ENCODE results near the gene P2RY12. TPM values are rescaled to one million over a fixed set of nuclear protein-coding genes. Genes with fewer than 3 reads are reported as not detected.

The P2RY12 gene
- total RNA-seq, 1 experiment from 2014 or later = not detected

DNA sequence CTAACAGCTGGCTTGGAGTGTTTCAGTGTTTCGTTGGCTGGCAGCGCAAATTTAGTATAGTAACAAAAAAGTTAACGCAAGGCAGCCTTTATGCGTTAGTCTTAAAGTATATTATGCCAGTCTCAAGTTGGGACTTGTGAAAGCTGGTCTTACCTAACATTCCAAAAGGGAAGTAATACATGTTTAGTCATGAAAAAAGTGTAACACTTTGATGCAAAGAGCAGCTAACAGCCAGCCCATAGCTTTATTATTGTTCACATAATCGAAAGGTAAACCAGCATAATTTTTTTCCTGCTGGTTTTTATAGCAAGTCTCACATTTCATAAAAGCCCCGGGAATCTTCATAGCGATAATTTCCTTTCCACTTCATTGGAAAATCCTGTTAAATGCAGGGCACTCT is 65.6 kb downstream of the P2RY12 start:
- Mint-ChIP-seq H3K4me1 (ENCODE audit: insufficient read depth, unreplicated experiment) (peaks cover 28% of the 10 kb centered on the region), H3K4me3 (ENCODE audit: unreplicated experiment) (peak overlapping the region; percentile 56), H3K27ac (ENCODE audit: low read depth, unreplicated experiment) (peak overlapping the region; percentile 76), H3K9me3 (ENCODE audit: unreplicated experiment) (no peaks in the 10 kb centered on the region), H3K27me3 (ENCODE audit: insufficient read depth, unreplicated experiment) (no peaks in the 10 kb centered on the region), H3K36me3 (ENCODE audit: insufficient read depth, unreplicated experiment) (peaks cover 5% of the 10 kb centered on the region)
- ChIA-PET CTCF (interaction anchor here (0.6 to 1.4 kb wide), 6 partner anchors 9 to 1029 kb away, joined by 3 to 11 read pairs (median 3); no protein-coding TSS in a partner anchor), POLR2A (interaction anchor here (0.6 to 7.2 kb wide), 12 partner anchors 9 to 963 kb away, joined by 3 to 341 read pairs (median 4); partner anchors contain the start of gene SIAH2)
- intact Hi-C loops (cut with micrococcal nuclease) = no loop called here
- no peak for TF ChIP-seq CTCF (IDR thresholded peaks at IDR 0.05; ENCODE audit: unreplicated experiment)
- no TSS peak for BruUV-seq (replicated peaks)
- DNase-seq (ENCODE audit: unreplicated experiment) = peak; percentile 87

DNA sequence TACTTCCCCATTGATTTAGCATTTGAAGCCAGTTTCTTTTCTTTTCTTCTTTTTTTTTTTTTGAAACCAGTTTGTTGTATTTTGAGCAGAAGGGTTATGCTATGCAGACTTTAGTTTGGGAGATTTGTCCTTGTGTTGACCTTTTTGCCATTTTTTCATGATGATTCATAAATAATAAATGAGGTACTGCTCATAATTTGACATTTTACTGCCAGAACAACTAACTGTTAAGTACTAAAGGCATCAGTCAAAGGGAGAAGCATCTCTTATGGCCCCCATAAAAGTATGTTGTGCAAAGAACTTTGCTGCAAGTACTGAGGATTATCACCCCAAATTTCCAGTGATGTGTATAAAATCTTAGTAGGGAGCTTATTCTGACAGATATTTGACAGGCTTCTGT is 66.2 kb downstream of the P2RY12 start:
- no peaks in the 10 kb centered on the region for H3K27me3 Mint-ChIP-seq (ENCODE audit: insufficient read depth, unreplicated experiment)
- POLR2A ChIA-PET = interaction anchor here (0.7 to 7.2 kb wide), 11 partner anchors 10 to 941 kb away, joined by 3 to 341 read pairs (median 3); partner anchors contain the start of gene SIAH2
- no peak for DNase-seq (ENCODE audit: unreplicated experiment)
- no peaks in the 10 kb centered on the region for H3K9me3 Mint-ChIP-seq (ENCODE audit: unreplicated experiment)
- H3K4me3 Mint-ChIP-seq (ENCODE audit: unreplicated experiment) = no peak overlapping the region
- H3K36me3 Mint-ChIP-seq (ENCODE audit: insufficient read depth, unreplicated experiment) = peaks cover 10% of the 10 kb centered on the region
- TF ChIP-seq CTCF (IDR thresholded peaks at IDR 0.05; ENCODE audit: unreplicated experiment) = no peak
- H3K27ac Mint-ChIP-seq (ENCODE audit: low read depth, unreplicated experiment) = peak overlapping the region; percentile 76
- BruUV-seq (replicated peaks) = no TSS peak
- intact Hi-C loops (cut with micrococcal nuclease) = no loop called here
- peaks cover 28% of the 10 kb centered on the region for H3K4me1 Mint-ChIP-seq (ENCODE audit: insufficient read depth, unreplicated experiment)
- CTCF ChIA-PET = interaction anchor here (0.6 to 1.4 kb wide), 3 partner anchors 10 to 150 kb away, joined by 3 to 11 read pairs (median 3); no protein-coding TSS in a partner anchor

DNA sequence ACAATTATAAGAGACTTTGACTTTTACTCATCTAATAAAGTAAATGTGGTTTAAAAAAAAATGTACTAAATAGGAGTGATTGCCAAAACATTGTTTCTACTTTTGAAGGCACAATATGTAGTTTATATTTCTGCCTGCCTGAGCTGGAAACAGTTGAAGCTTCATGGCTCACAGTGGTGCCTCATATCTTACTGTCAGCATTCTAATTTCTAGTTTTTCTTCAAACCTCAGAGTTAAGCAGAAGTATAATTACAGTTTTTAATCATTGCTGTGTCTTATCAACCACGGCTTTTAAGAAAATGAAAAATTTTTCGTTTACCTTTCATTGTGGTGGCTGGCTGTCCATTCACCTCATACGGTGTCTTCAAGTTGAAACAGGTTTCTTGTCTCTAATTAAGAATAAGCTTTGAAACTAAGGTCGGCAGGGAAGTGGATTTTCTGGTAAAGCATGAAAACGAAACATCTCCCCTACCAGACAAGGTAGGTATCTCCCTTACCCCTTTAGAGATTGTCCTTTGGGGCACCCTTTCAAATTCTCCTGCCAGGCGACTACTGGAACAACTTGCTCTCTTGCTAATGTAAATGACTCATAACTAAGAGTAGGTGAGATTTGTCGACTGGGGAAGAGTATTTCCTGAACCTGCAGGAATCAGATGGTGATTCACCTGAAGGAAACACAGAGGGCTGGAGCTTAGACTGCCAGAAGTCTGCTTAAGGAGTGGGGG is 68.1 kb downstream of the P2RY12 start, which contains the start of gene GPR87:
Gene GPR87, minus strand, starts transcription at position 554 of the 725 bp plus-strand sequence. CDS start 16,720 bp downstream, outside the sequence.
- peak; percentile 90 for DNase-seq (ENCODE audit: unreplicated experiment)
- peak within 1 kb of the TSS; percentile 94 for H3K27ac Mint-ChIP-seq (ENCODE audit: low read depth, unreplicated experiment)
- peaks cover 20% of the 10 kb centered on the region for H3K36me3 Mint-ChIP-seq (ENCODE audit: insufficient read depth, unreplicated experiment)
- H3K4me3 Mint-ChIP-seq (ENCODE audit: unreplicated experiment) = peak within 1 kb of the TSS; percentile 80
- ChIA-PET POLR2A (interaction anchor here (0.6 to 7.2 kb wide), 18 partner anchors 9 to 1845 kb away, joined by 3 to 341 read pairs (median 4); no protein-coding TSS in a partner anchor), CTCF (interaction anchor here (0.5 to 1.5 kb wide), 6 partner anchors 9 to 28 kb away, joined by 4 to 14 read pairs (median 4); no protein-coding TSS in a partner anchor)
- intact Hi-C loops (cut with micrococcal nuclease) = loop anchor here (1.0 kb wide), 1 partner anchor 11 kb away; no protein-coding TSS in a partner anchor
- no peaks in the 10 kb centered on the region for H3K9me3 Mint-ChIP-seq (ENCODE audit: unreplicated experiment)
- H3K27me3 Mint-ChIP-seq (ENCODE audit: insufficient read depth, unreplicated experiment) = no peaks in the 10 kb centered on the region
- BruUV-seq (replicated peaks) = TSS peak; percentile 74
- TF ChIP-seq CTCF (IDR thresholded peaks at IDR 0.05; ENCODE audit: unreplicated experiment) = no peak
- peaks cover 28% of the 10 kb centered on the region for H3K4me1 Mint-ChIP-seq (ENCODE audit: insufficient read depth, unreplicated experiment)

- Mint-ChIP-seq H3K27ac (ENCODE audit: low read depth, unreplicated experiment) (peak overlapping the region; percentile 94), H3K36me3 (ENCODE audit: insufficient read depth, unreplicated experiment) (peaks cover 23% of the 10 kb centered on the region), H3K4me3 (ENCODE audit: unreplicated experiment) (peak overlapping the region; percentile 80), H3K27me3 (ENCODE audit: insufficient read depth, unreplicated experiment) (no peaks in the 10 kb centered on the region), H3K4me1 (ENCODE audit: insufficient read depth, unreplicated experiment) (peaks cover 26% of the 10 kb centered on the region), H3K9me3 (ENCODE audit: unreplicated experiment) (no peaks in the 10 kb centered on the region)
- peak; percentile 71 for DNase-seq (ENCODE audit: unreplicated experiment)
- TF ChIP-seq CTCF (IDR thresholded peaks at IDR 0.05; ENCODE audit: unreplicated experiment) = no peak
- intact Hi-C loops (cut with micrococcal nuclease) = loop anchor here (1.0 kb wide), 1 partner anchor 11 kb away; no protein-coding TSS in a partner anchor
- CTCF ChIA-PET = interaction anchor here (0.8 to 3.5 kb wide), 6 partner anchors 8 to 27 kb away, joined by 4 to 29 read pairs (median 4); no protein-coding TSS in a partner anchor
- POLR2A ChIA-PET = interaction anchor here (0.6 to 7.2 kb wide), 16 partner anchors 9 to 1845 kb away, joined by 3 to 341 read pairs (median 4); no protein-coding TSS in a partner anchor
- BruUV-seq (replicated peaks) = no TSS peak
Measured at GRCh38 chr3:151315846-151316245, 68.7 kb downstream of the P2RY12 start.

Measured in MCF 10A (cell line).